Stromal cell of bone marrow (primary cell): Measurements from ENCODE around the gene DMXL2.
"Not testable (repeated sequence)": the region's sequence is repeated elsewhere in the genome, so short reads cannot be mapped to it uniquely, and the experiment has no call there.

Source experiments
- DNase-seq: peaks from one replicate; pipeline ENCODE4 v3.0.0-alpha.2; 2012; ENCODE audit warnings: low read depth

DMXL2 gene

DNA sequence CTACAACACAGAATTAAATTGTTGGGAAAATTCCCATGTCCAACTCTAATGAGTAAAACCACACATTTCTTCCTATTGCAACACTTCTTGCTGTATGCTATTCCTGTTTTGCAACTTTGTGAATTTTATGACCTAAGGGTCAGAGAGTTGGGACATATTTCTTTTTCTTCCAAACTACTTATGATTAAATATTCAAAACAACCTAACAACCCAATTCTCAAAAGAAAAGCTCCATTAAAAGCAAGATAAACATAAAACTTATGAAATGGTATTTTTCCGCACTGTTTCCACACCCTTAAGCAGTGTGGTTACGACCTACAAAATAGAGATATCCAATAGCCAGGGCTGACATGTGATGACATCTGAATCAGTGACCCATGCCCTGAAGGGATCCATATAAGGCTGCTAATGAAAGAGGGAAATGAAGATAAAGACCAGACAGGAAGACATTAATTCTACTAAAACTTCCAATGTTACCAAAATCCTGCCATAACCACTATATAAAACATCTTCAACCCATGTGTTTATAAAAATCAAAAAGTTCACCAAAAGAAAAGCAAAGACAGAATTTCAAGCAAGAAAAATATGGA, 45.6 kb downstream of the DMXL2 start:
- peak; percentile 59 for DNase-seq

DNA sequence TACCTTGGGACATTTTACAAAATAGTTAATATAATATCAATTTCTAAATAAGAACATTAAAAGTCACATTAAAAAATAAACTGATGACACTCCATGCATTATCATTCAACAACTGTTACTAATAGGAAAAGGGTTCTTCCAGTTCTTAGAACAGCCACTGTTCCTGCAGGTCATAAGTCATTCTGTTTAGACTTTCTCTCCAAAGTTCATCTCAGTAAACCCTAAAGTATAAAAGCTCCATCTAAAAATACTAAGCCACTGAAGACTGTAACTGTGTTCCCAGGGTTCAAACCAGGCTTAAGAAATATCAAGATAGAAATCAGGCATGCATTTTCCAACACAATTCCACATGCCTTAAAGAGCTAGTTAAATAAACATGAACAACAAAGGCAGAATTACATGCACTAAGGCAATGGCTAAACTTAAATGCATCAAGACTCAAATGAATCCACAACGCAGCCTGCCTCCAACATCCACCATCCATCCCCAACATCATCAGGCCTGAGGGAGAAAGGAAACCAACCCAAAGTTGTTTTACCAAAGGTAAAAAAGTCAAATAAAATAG, 46.2 kb downstream of the DMXL2 start:
- DNase-seq = no peak

DNA sequence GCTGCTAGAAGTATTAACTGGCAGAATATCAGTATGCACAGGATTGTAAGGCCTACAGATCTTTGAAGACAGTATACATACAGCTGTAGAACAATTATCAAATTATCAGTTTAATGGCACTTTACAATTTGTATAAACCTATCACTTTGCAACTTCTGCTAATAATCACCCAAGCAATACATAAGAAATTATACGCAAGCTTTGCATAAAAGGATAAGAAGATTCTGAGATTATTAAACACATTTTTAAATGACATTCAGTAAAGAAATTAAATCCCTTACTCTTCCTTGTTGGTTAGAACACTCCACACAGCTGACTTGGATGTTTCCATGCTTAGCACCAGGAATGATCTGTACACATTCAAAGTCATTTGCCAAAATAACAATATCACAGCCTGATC, 46.8 kb downstream of the DMXL2 start:
- no peak for DNase-seq

- not testable (repeated sequence) for DNase-seq
These were observed 49.2 kb downstream of the DMXL2 start for GRCh38 chr15:51573352-51573751.

DNA sequence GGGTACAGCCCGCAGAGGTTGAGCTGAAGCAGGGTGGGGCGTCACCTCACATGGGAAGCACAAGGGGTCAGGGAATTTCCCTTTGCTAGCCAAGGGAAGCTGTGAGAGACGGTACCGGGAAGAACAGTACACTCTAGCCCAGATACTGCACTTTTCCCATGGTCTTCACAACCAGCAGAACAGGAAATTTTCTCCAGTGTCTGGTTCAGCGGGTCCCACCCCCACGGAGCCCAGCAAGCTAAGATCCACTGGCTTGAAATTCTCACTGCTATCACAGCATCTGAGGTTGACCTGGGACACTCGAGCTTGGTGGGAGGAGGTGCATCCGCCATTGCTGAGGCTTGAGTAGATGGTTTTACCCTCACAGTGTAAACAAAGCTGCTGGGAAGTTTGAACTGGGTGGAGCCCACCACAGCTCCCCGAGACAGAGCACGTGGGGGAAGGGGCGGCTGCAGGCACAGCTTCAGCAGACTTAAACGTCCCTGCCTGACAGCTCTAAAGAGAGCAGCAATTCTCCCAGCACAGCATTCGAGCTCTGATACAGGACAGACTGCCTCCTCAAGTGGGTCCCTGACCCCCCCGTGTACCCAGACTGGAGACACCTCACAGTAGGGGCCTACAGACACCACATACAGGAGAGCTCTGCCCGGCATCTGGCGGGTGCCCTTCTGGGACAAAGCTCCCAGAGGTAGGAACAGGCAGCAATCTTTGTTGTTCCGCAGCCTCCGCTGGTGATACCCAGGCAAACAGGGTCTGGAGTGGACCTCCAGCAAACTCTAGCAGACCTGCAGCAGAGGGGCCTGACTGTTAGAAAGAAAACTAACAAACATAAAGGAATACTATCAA, 53.4 kb downstream of the DMXL2 start:
- DNase-seq = not testable (repeated sequence)

DNA sequence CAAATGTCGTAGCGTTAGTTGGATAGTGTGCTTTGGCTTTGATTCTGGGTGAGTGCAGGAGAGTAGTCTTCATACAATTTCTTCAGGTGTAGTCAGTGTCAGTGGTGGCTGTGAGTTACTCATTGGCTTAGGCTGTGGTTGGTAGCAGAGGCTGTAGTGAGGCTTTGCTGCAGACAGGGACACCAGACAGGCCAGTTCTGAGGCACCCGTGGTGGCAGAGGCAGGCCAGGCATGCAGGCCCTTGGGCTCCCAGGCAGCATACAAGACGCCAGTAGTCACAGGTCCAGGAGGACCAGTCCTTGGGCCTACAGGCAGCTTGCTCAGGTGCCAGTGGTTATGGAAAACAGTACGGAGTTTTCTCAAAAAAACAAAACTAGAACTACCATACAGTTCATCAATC, 61.3 kb downstream of the DMXL2 start:
- no peak for DNase-seq

DNA sequence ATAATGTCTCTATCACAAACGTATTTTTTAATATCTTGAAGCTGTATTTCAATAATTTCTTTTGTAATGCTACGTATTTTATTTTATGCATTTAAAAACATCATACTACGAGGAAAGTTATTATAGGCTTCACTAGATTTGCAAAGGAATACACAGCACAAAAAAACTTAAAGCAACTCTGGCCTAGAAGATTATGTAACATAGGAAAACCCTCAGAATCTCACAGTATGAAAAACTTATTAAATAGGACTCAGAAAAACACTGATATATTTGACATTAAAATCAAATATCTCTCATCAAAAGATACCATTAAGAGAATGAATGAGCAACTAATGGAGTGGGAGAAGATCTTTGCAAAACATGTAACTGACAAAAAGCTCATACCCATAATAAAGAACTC, 63.7 kb downstream of the DMXL2 start:
- no peak for DNase-seq

DNA sequence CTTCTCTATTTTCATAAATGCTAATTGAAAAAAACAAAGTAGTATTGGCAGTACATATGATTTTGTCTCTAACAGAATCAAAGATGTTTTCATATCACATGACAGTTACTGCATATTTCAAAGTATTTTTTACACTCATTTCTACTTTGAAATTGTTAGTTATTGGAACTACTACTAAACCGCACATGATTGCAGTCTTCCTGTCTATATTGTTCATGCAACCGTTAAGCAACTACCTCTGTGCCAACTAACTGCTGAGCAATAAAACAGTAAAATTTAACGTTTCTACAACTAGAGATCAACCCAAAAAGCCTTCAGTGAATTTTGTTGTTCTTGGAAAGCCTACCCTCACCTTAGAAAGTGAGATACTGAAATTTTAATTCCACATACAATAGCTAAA, 64.2 kb downstream of the DMXL2 start:
- DNase-seq = no peak

GRCh38 chr15:51550841-51551240, 71.7 kb downstream of the DMXL2 start:
- DNase-seq = no peak

DNA sequence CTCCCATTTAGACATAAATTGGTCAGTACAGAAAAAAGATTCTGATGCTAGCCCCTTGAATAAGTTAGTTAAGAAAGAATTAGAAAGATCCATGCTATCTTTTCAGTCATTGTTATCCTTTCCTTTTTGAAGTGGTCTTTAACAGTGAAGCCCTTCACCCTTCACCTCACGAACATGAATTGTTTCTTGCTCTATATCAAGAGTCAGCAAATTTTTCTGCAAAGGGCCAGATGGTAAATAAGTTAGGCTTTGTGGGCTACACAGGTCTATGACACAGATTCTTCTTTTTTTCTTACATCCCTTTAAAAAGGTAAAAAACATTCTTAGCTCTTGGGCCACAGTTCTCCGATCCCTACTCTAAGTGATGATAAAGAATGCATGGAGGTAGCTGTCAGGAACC, 74.9 kb downstream of the DMXL2 start:
- no peak for DNase-seq

DNA sequence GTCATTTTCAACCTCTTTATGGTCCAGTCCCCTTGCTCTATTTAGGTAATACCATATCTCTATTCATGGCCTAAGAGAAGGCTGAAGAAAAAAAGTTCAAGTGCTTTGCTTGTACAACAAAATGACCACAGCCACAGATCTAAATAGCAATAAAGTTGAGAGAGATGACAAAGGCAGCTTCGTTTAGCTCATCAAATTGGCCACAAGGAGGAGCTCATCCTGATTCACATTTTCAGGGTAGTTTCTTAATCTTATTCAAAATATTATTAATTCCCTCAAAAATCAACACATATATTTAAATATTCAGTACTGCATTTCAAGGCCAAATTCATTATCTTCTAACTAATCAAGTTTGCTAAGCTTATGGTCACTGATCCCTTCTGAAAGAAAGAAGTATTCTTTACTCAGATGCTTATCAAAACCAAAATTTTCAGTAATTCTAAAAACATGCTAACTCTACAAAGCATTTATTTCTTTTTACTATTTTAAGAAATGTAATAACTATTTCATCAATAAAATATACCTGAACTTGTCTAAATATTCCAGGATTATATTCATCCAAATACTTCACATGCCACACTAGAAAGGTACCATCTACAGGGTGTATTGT, 85.5 kb downstream of the DMXL2 start:
- DNase-seq = peak; percentile 8

DNA sequence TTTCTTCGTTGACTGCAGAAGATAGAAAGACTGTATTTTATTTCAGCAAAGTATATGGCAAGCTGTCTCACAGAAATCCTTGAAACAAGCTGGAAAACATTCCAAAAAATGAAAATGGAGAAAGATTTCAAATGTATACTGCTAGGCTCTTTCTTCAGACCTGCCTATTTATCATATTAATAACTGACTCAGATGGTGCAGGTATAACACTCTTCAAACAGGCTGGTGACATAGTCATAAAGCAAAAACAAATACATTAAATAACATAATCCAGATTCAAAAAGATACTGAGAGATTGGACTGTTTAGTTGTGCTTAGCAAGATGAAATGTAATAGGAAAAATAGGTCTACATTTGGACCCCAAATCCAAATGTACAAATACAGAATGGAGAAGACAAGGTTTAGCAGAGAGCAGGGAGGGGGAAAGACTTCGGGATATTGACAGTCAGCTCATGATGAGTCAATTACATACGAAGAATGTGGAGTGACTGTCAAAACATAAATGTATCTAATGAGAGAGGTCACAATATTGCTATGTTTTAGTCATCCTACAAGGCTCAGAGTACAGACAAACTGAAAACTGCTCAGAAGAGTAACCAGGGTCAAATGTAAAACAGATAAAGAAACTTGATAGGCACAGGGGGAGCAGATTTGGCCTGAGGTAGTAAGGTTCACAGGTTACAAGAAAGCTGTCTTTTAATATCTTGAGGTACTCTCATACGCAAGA, 88.7 kb downstream of the DMXL2 start:
- DNase-seq = no peak

GRCh38 chr15:51526955-51527354, 95.6 kb downstream of the DMXL2 start:
- no peak for DNase-seq

- no peak for DNase-seq
These were observed 98.2 kb downstream of the DMXL2 start for GRCh38 chr15:51524376-51524775.

- no peak for DNase-seq
These were observed 106.3 kb downstream of the DMXL2 start for GRCh38 chr15:51516291-51516690.

DNA sequence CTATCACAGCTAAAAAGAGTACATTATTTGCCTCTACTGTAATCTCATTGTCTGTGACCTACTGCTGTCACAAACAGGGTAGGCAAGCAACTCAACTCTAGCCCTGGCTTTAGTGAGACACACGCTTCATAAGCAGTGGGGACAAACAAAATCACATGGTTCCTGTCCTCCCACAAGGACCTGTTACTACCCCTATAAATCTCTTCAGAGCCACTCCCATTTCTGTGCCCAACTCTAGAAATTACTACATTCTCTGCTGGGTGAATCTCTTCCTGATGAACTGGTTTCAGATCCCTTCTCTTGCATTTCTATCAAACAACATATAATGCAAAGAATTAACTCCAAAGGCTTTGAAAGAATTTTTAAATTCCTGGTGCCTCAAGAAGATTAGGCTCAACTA, 117.3 kb downstream of the DMXL2 start:
- no peak for DNase-seq

GRCh38 chr15:51503003-51503402, 119.6 kb downstream of the DMXL2 start:
- DNase-seq = no peak

DNA sequence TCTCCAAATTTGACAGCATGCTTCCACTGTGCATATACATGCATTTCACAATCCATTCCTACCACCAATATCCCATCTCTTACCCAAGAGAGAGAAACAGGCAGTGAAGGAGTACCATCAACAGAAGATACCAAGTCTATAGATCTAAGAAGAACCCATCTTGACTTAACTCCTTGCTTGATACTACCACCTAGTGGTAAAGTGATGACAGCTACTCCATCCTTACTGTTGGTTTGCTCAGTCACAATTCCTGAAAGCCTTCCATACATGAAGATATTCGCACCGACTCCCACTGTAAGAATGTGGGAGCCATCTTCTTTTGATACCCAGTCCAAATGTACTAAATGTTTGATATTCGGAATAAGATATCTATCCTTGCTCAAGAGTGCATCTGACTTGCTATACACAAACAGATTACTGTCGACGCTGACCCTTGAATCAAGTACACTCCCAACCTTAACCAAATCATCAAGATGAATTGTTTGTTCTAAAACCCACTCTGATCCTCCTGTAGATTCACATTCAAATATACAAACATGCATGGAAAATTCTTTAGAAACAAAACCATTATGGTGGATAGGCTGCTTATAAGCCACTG, 123.1 kb downstream of the DMXL2 start:
- DNase-seq = peak; percentile 1

DNA sequence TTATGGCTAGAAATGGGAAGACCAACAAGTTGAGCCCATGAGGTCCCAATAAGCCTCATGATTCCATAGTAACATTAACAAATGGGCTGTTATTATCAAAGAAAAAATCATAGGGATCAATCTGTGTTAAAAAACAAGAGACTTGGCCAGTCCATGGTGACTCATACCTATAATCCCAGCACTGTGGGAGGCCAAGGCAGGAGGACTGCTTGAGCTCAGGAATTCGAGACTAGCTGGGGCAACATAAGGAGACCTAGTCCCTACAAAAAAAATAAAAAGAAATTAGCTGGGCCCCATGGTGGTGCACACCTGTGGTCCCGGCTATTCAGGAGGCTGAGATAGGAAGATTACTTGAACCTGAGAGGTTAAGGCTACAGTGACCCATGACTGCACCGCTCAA, 124.8 kb downstream of the DMXL2 start:
- DNase-seq = no peak

DNA sequence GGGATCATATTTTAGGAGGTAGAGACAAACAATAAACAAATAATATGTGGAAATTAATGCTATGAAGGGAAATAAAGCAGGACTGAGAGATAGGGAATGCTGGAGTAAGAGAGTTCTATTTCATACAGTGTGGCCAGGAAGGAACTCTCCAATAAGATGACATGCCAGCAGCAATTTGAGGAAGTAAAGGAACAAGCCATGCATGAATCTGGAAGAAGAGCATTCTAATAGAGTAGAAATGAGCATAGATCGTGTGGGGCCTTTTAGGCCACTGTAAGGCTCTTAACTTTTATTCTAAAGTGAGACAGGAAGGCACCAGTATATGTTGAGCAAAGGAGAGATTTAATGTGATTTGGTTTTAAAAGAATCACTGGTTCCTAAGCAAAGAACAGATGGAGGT, 126.3 kb downstream of the DMXL2 start:
- no peak for DNase-seq

- DNase-seq = no peak
These were observed 127.9 kb downstream of the DMXL2 start for GRCh38 chr15:51494411-51495314.
